Fibroblast of gingiva (primary cell): ENCODE results near the gene PRKCA.

Experiments
- DNase-seq: peaks from one replicate; pipeline ENCODE4 v3.0.0-alpha.2; 2011; ENCODE audit warnings: low read depth

The PRKCA gene

DNA sequence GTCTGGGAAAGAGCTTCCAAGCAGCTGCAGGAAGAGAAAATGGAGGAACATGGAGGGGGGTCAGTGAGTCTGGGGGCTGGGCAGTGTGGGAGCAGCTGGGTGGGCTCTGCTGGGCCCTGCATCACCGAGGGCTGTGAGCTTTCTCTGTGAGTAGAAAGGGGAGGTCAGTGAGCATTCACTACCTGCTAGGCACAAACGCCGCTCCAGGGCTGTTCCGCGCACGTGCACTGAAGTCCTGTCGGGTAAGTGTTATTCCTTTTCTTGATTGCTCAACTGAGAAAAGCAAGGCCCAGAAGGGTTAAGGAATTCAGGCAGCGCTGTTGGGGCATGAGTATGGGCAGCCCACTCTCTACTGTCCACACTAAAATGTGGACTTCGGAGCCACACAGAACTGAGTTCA, 537.2 kb downstream of the PRKCA start:
- no peak for DNase-seq

DNA sequence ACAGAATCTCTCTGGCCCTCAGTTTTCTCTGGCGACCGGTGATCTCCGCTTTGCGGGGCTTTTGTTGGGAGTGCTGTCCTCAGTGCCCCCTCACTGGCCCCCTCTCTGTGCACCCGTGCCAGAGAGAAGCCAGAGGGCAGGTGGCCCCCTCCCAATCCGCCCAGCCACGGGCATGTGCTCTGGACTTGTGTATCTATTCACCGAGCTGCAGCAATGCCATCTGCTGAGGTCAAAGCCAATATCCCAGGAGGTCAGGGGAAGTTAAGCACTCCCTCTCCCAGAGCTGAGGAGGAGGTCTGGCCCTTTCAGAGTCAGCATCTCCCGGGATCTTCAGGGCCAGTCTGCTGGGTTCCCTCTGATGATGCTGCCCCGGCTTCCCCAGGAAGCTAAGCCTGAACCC, 537.6 kb downstream of the PRKCA start:
- no peak for DNase-seq

DNA sequence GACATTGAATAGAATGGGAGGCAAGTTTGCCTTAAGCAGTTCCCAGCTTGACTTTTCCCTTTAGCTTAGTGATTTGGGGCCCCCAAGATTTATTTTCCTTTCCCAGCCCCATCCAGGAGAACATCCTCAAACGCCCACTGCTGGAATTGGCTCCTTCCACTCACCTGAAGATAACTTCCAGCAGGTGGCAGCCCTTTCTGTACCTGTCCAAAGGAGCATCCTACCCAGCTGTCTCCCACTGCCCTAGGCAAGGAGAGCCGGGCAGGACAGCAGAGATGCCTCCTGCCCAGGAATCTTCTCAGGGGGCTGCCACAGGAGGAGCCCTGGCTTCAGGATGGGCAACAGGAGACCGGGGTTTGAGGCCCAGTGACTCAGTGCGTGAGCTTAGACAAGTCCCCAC, 538.9 kb downstream of the PRKCA start:
- DNase-seq = no peak

DNA sequence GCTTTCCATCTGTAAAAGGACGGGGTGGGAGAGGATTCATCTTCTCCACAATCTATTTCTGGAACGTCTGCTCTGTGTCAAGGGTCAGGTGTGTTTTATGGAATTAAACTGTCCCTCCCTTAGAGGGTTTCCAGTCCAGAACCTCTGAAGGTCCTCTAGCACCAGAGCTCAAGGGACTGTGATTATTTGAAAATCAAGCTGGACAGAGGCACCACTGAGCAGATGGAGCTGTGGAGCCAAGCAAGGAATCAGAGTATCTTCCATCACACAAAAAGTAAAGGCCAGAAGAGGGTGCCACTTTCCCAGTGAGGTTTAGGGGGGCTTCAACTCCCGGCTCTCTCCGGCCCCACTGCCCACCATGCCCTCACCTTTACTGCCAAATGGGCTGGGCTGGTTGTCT, 539.3 kb downstream of the PRKCA start:
- no peak for DNase-seq

DNA sequence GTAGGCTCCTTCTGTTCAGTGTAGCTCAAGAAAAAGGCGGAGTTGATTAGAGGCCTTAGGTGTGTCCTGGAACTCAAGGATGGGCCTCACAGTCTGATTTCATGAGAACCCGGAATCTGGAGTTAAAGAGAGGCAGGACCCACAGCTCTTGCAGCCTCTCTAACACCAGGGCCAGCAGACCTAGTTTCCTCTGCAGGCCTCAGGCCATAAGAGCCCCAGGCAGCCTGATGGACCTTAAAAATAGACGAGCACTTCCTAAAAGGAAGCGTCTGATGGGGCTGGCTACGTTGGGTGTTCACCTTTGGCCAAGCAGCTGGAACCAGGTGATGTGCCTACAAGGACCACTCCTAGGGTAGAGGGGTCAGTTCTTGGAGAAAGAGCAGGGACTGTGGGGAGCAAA, 540.1 kb downstream of the PRKCA start:
- no peak for DNase-seq

DNA sequence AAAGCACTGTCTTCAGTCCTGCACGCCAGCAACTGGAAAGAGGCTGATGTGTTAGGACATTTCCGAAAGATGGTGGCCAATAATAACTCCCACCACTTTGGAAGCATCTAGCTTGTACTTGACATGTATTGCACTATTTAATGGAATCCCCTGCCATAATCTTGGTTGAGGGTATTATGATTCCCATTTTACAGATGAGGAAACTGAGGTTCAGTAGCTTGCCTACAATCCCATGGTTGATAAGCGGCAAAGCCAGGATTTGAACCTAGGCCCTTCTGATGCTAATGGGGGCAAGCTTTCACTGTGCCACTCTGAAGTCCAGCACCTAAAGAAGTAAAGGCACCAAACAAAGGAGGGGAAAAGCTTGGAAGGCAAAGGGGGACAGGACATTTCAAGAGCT, 540.5 kb downstream of the PRKCA start:
- no peak for DNase-seq

DNA sequence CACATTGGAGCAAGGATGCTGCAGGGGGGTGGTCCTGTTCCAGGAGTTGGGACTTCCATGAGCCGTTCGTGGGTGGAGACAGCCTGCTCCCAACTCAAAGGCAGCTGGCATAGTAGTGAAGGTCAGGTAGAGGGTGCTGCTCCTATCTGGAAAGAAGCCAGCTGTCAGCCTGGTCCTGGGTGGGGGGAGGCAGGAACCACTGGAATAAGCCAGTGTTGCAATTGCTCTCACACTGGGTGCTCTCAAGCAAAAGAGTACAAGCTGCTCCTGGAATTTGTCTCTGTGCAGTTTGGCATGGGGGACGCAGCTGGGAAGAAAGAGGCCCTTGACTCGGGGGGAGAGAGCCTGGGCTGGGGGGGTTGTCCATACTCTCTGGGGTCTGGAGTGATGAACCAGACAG, 541.2 kb downstream of the PRKCA start:
- no peak for DNase-seq

DNA sequence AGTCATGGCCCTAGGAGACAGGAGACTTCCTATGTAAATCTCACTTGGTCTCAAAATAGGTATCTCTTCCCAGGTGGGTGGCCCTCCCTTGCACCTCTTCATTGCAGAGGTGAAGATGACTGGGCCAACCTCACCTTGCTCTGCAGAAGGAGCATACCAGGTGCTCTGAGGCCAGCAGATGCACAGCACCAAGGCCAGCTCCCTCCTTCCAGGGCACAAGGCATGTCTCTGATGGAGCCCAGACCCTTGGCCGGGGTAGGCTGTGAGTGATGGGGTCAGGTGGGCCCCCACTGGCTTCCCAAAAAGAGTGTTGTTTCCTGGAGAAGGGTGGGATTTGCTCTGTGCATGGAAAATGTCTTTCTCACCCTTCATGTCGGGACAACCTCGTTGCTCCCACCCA, 545.3 kb downstream of the PRKCA start:
- no peak for DNase-seq

DNA sequence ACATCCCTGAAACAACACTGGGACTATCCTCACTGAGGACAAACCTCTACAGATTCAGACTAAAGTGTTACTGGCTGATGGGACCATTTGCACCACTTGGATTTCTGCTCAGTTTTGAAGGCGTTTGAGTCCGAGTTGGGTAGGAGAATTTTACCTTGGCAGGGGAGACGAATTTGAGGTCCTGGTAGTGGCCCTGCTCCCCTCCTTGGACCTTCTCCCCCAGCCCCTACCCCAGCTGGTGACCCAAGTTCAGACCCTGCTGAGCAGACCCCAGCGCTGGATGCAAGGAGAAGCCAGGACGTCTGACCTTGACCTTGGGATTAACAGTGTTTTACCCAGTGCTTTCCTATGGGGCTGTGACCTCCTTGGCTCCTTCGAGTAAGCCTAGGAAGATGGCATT, 546.1 kb downstream of the PRKCA start:
- no peak for DNase-seq

DNA sequence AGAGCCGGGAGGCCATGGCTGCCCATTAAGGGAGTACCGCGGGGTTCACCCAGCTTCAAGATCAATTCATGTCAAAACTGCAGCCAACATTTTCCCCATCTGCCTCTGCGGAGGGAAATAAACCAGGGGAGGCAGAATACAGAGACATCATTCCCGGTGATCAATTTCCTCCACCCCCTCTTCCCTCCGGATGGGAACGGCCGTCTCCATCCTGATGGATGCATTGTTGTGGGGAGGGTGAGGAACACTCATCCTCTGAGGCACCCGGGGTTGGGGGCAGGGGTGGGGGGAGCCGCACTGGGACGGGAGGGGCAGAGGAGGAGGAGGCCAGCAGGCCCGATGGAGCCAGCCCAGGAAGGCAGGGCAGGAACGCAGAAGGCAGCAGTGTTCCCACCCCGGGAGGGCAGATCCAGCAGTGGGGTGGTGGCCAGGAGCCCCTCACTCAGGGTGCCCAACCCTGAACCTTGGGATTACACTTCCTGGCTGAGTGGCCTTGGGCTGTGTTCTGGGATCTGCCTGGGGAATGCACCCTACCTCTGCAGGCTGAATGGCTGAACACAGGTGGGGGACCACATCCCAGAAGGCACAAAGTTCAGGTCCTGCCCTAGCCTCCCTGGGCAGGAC, 546.7 kb downstream of the PRKCA start:
- DNase-seq = no peak

DNA sequence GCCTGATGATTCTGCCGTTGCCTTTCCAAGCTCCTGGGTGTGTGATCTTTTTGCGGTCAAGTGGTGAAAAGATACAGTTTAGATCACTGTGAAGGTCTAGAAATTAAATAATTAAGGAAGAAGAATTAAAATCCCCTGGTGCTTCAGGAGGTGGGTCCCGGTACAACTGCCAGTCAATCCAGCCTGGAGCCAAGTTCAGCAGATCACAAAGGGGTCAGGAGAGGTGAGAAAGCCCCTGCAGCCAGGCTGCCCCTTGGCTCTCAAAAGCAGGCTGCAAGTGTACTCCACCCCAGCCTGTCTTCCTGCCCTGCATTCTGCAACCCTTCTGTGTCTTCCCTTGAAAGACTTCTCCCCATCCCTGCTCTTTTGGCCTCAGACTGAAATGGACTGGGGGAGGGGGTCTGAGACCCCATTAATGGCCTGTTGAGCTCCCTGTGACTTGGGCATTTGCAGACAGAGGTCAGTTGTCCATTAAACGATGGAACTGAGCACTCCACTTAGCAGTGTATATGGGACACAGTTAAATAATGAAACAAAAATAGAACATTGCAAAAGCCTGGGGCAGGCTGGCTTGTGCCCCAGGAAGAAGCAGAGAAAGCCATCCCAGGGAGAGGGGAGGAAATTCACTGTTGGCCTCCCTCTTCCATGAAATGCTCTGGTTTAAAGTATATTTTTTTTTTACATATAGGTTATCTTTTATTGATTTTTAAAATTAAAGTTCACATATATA, 547.6 kb downstream of the PRKCA start:
- no peak for DNase-seq

DNA sequence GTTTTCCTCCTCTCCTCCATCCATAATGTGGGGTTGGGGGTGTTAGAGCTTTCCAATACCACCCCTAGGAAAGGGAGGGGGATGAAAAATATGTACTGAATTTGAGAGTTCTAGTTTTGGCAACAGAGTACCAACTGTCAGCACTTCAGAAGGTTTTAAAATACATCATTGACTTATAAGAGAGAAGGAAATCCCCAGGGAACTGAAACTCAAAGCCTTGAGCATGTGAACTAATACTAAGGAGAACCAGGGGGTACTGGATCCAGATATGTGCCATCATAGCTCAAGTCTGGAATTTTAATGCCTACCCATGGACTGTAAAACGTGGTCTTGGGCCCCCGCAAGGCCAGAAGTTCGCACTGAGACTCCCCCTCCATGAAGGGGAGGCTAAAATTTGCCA, 548.3 kb downstream of the PRKCA start:
- no peak for DNase-seq

DNA sequence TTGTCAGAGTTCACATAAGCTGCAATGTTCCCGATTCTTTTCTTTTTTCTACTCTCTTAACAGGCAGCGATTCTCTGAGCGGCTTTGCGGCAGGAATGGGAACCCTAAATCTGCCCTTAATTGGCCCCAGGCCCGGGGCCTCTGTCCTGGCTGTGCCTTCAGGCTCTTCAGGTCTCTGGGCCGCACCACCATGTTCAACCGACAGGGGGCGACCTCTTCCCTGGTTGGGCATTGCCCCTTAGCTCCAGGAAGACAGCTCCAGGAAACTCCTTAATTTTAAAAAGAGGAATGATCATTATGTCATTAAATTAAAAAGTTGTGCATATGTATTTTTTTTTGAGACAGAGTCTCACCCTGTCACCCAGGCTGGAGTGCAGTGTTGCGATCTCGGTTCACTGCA, 552.8 kb downstream of the PRKCA start:
- DNase-seq = no peak

DNA sequence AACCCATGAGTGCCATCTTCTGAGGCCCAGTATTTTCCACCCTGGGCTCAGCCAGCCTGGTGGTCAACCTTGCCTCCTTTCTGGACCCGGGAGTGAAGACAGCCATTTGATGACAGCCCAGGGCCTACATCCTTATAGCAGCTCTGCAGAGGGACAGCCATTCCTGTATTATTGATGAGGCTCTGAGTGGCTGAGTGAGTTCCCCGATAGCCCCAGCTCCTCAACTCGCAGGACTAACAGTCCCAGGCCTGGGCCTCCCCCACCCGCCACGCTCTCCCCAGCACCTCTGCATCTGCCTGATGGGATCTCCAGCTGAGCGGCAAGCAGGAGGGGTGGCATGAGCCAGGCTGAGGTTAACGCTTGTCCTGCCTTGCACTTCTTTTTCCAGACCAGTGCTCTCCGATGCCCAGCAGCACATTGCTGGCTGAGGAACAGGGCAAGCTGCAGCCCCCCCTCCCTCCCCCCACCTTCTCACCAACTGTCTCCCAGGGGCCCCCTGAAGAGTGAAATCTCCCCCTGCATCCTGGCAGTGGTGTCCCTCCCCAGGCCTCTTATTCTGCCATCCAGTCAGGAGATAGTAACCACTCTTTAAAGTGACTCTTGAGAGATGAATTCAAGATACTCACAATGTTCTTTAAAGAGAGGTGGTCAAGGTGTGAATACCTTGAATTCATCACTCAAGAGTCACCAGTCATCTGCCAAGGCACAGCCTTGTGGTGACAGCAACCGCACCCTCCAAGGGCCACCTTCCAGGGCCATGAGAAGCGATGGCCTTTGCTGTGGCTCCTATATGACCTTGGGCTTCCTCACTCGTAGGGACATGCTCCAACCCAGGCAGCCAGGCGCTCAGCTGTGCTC, 556.0 kb downstream of the PRKCA start:
- DNase-seq = no peak

DNA sequence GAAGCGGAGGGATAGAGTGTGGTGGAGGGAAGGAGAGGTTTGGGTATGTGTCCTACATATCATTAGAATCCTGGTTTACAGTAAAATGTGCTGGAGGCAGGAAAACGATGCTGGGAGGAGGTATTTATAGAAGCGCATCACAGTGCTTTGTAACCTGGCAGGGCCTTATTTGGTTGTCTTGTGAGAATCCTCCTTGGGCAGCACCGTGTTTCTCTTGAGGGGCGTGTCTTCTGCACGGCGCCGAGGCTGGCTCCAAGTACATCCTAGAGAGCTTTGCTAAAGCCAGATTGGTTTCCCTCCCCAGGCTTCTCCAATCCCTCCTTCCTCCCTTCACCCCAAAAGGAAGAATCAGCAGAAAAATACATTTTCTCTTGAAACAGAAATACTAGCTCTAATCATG, 556.9 kb downstream of the PRKCA start:
- no peak for DNase-seq

DNA sequence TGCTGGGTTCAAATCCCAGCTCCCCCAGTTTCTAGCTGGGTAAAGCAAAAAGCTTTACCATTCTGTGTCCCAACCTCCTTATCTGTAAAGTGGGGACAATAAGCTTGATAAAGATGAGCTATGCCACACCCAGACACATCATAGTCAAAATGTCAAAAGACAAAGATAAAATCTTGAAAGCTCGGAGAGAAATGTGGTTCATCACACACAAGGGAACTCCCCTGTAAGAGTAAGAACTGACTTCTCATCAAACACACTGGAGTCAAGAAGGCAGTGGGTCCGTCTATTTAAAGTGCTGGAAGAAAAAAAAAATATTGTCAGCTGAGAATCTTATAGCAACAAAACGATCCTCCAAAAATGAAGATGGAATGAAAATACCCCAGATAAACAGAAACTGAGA, 557.8 kb downstream of the PRKCA start:
- no peak for DNase-seq
